GM23338 (cell line): ENCODE results near the gene C2CD4D. TPM values are rescaled to one million over a fixed set of nuclear protein-coding genes. Genes with fewer than 3 reads are reported as not detected.

Experiments
- ATAC-seq: fragments of 200-7000 bp; cut with Tn5 transposase; 3 replicates; pipeline ENCODE4 v1.9.1; 2020
- DNase-seq: peaks from one replicate; pipeline ENCODE4 v3.0.0-alpha.2; 2015; ENCODE audit warnings: low spot score
- H2AFZ ChIP-seq: fragments of 200-600 bp; sonication (generic); 2 replicates; pipeline ENCODE4 v1.8.0; 2016; ENCODE audit warnings: antibody characterized with exemption, mild to moderate bottlenecking, moderate library complexity
- H3F3A ChIP-seq: fragments of 200-600 bp; sonication (generic); replicated peaks from 2 replicates; pipeline ENCODE4 v1.8.0; 2017; ENCODE audit warnings: antibody characterized with exemption, mixed run types, low read depth
- H3K27ac ChIP-seq: fragments of 200-600 bp; sonication (generic); 2 replicates; pipeline ENCODE4 v1.6.1; 2016; ENCODE audit warnings: low read depth
- H3K27me3 ChIP-seq: fragments of 200-600 bp; sonication (generic); 2 replicates; pipeline ENCODE4 v1.8.0; 2016; ENCODE audit warnings: mild to moderate bottlenecking, mixed run types, moderate library complexity; ENCODE audit not compliant: insufficient read depth
- H3K36me3 ChIP-seq: fragments of 200-600 bp; sonication (generic); 2 replicates; pipeline ENCODE4 v1.8.0; 2016; ENCODE audit warnings: mild to moderate bottlenecking; ENCODE audit not compliant: insufficient read depth
- H3K4me1 ChIP-seq: fragments of 200-600 bp; sonication (generic); 2 replicates; pipeline ENCODE4 v1.8.0; 2016; ENCODE audit warnings: mild to moderate bottlenecking, moderate library complexity; ENCODE audit not compliant: insufficient read depth
- H3K4me2 ChIP-seq: fragments of 200-600 bp; sonication (generic); 2 replicates; pipeline ENCODE4 v1.7.1; 2017; ENCODE audit warnings: mixed run types
- H3K4me3 ChIP-seq: fragments of 200-600 bp; sonication (generic); 2 replicates; pipeline ENCODE4 v1.6.1; 2016; ENCODE audit warnings: mixed run types
- H3K79me2 ChIP-seq: fragments of 200-600 bp; sonication (generic); replicated peaks from 2 replicates; pipeline ENCODE4 v1.8.0; 2017; ENCODE audit warnings: mild to moderate bottlenecking; ENCODE audit not compliant: insufficient read depth
- H3K9me2 ChIP-seq: fragments of 200-600 bp; sonication (generic); 2 replicates; pipeline ENCODE4 v1.8.0; 2017; ENCODE audit not compliant: insufficient read depth
- H4K20me1 ChIP-seq: fragments of 200-600 bp; sonication (generic); replicated peaks from 2 replicates; pipeline ENCODE4 v1.8.0; 2017; ENCODE audit warnings: mild to moderate bottlenecking; ENCODE audit not compliant: insufficient read depth
- H3K27ac Mint-ChIP-seq: 2 replicates; pipeline ENCODE4 v1.8.0; 2020; ENCODE audit warnings: inconsistent platforms, mild to moderate bottlenecking, moderate library complexity, mixed read lengths
- H3K27me3 Mint-ChIP-seq: 3 replicates; pipeline ENCODE4 v1.8.0; 2022; ENCODE audit warnings: low read depth, mild to moderate bottlenecking, moderate library complexity, mixed read lengths, inconsistent platforms; ENCODE audit not compliant: insufficient read depth, poor library complexity
- H3K36me3 Mint-ChIP-seq: 3 replicates; pipeline ENCODE4 v1.8.0; 2021; ENCODE audit warnings: low read depth, mild to moderate bottlenecking, inconsistent platforms, moderate library complexity, mixed read lengths
- H3K4me1 Mint-ChIP-seq: 3 replicates; pipeline ENCODE4 v1.8.0; 2020; ENCODE audit warnings: mild to moderate bottlenecking, inconsistent platforms, mixed read lengths
- H3K4me3 Mint-ChIP-seq: 3 replicates; pipeline ENCODE4 v1.8.0; 2021; ENCODE audit warnings: moderate library complexity, mild to moderate bottlenecking, inconsistent platforms, mixed read lengths
- H3K9me3 Mint-ChIP-seq: 3 replicates; pipeline ENCODE4 v1.8.0; 2020; ENCODE audit warnings: moderate library complexity, mild to moderate bottlenecking, inconsistent platforms, mixed read lengths
- CREB1 ChIP-seq: fragments of 250-450 bp; sonication (Bioruptor Pico); IDR thresholded peaks from 2 replicates; pipeline ENCODE4 v1.5.0; 2020; ENCODE audit warnings: low read depth, mild to moderate bottlenecking, moderate library complexity
- CTCF ChIP-seq, 2 experiments: fragments of 200-600 bp in 1 of 2; sonication (generic) in 1 of 2; conservative IDR thresholded peaks; 2 replicates each; pipeline versions ENCODE4 v1.5.1 to v1.6.1; 2016 to 2017; ENCODE audit warnings: antibody characterized with exemption in 2 of 2, low read depth in 2 of 2, mild to moderate bottlenecking in 2 of 2, moderate library complexity in 1 of 2
- ETS1 ChIP-seq: IDR thresholded peaks from 2 replicates; pipeline ENCODE4 v1.6.1; 2016; ENCODE audit warnings: antibody characterized with exemption
- EZH2 ChIP-seq: fragments of 200-600 bp; sonication (generic); IDR thresholded peaks from one replicate; pipeline ENCODE4 v1.8.0; 2017; ENCODE audit warnings: antibody characterized with exemption, mild to moderate bottlenecking, low read depth; ENCODE audit not compliant: unreplicated experiment
- EZH2phosphoT487 ChIP-seq: fragments of 200-600 bp; sonication (generic); IDR thresholded peaks from one replicate; pipeline ENCODE4 v1.8.1; 2018; ENCODE audit warnings: antibody characterized with exemption; ENCODE audit not compliant: unreplicated experiment
- JUNB ChIP-seq: IDR thresholded peaks from one replicate; pipeline ENCODE4 v1.6.1; 2016; ENCODE audit warnings: antibody characterized with exemption; ENCODE audit not compliant: unreplicated experiment
- NANOG ChIP-seq: IDR thresholded peaks from 2 replicates; pipeline ENCODE4 v1.6.1; 2016; ENCODE audit warnings: antibody characterized with exemption, borderline replicate concordance
- POLR2AphosphoS5 ChIP-seq: IDR thresholded peaks from 2 replicates; pipeline ENCODE4 v1.6.1; 2016; ENCODE audit warnings: antibody characterized with exemption, low read depth
- REST ChIP-seq: IDR thresholded peaks from one replicate; pipeline ENCODE4 v1.6.1; 2018; ENCODE audit warnings: antibody characterized with exemption; ENCODE audit not compliant: unreplicated experiment
- STAT1 ChIP-seq: IDR thresholded peaks from one replicate; pipeline ENCODE4 v1.6.1; 2016; ENCODE audit warnings: antibody characterized with exemption; ENCODE audit not compliant: unreplicated experiment
- ZNF114 ChIP-seq: fragments of 250-450 bp; sonication (Bioruptor Pico); IDR thresholded peaks from 2 replicates; pipeline ENCODE4 v1.5.0; 2020; ENCODE audit warnings: mild to moderate bottlenecking, moderate library complexity
- ZNF331 ChIP-seq: fragments of 250-450 bp; sonication (Bioruptor Pico); IDR thresholded peaks from 2 replicates; pipeline ENCODE4 v1.5.0; 2020; ENCODE audit warnings: low read depth, mild to moderate bottlenecking, moderate library complexity
- ZNF462 ChIP-seq: fragments of 250-450 bp; sonication (Bioruptor Pico); IDR thresholded peaks from 2 replicates; pipeline ENCODE4 v1.5.0; 2020; ENCODE audit warnings: mild to moderate bottlenecking, moderate library complexity
- polyA plus RNA-seq: library from polyadenylated mRNA; unstranded; fragments of >200 nt; fragmentation: Nextera tagmentation; extraction: Ambion mirVana; gene quantifications from 2 replicates; pipeline ENCODE4 v1.2.1, GENCODE V29; 2016
- total RNA-seq: library from RNA; depleted of rRNA; stranded (reverse); fragments of >200 nt; shearing (Covaris generic); gene quantifications from 2 replicates; pipeline ENCODE4 v1.2.3, GENCODE V29; 2014

C2CD4D gene
- total and polyA plus RNA-seq, 2 experiments from 2014 or later: 0.35 to 0.82 TPM

GRCh38 chr1:151799179-151800022 is 40.2 kb downstream of the C2CD4D start:
- Histone ChIP-seq H3K27ac (no peak overlapping the region), H3K4me3 (no peak overlapping the region), H3K9me2 (no peaks in the 10 kb centered on the region), H2AFZ (no peak overlapping the region), H3K36me3 (no peaks in the 10 kb centered on the region), H4K20me1 (0 out of 2 replicates have a peak, but pooled peaks cover 2% of the 10 kb centered on the region), H3K79me2 (no peaks in the 10 kb centered on the region), H3K4me2 (no peak overlapping the region), H3K4me1 (0 out of 2 replicates have a peak, but pooled peaks cover 3% of the 10 kb centered on the region), H3F3A (no peaks in the 10 kb centered on the region), H3K27me3 (no peaks in the 10 kb centered on the region)
- H3K9me3 Mint-ChIP-seq: no peaks in the 10 kb centered on the region
- ATAC-seq (peak; percentile 84), DNase-seq (peak; percentile 34)
- no peaks in the 10 kb centered on the region for H3K36me3 Mint-ChIP-seq
- H3K4me3 Mint-ChIP-seq: no peak overlapping the region; the same call in 2 of the 3 replicates
- H3K27ac Mint-ChIP-seq: no peak overlapping the region
- peaks cover 14% of the 10 kb centered on the region for H3K4me1 Mint-ChIP-seq
- no peaks in the 10 kb centered on the region for H3K27me3 Mint-ChIP-seq
- TF ChIP-seq EZH2phosphoT487 (no peak), JUNB (no peak), CTCF (conservative IDR thresholded peaks at IDR 0.05; ENCODE audit: low read depth in 2 of 2) (no peak), ETS1 (no peak), CREB1 (CRISPR knock-in tag) (no peak), ZNF331 (CRISPR knock-in tag) (no peak), EZH2 (no peak), STAT1 (no peak), REST (no peak), NANOG (no peak), POLR2AphosphoS5 (no peak), ZNF462 (CRISPR knock-in tag) (no peak), ZNF114 (CRISPR knock-in tag) (no peak)
